SK-N-SH treated with all-trans-retinoic acid at 6 μM for 48 hours (cell line): ENCODE results near the gene FST.

Experiments
- ATAC-seq: fragments of 200-7000 bp; cut with Tn5 transposase; 3 replicates; pipeline ENCODE4 v1.9.1; 2020; ENCODE audit warnings: mild to moderate bottlenecking, moderate library complexity
- ARNTL ChIP-seq: fragments of 450-650 bp; formaldehyde crosslinking; IDR thresholded peaks from 2 replicates; pipeline ENCODE4 v1.5.0; 2020; ENCODE audit warnings: low read depth, mild to moderate bottlenecking, moderate library complexity, borderline replicate concordance
- BACH2 ChIP-seq: fragments of 250-450 bp; sonication (Bioruptor Pico); IDR thresholded peaks from 2 replicates; pipeline ENCODE4 v1.9.0; 2021; ENCODE audit warnings: mild to moderate bottlenecking, borderline replicate concordance
- GLIS3 ChIP-seq: fragments of 250-450 bp; sonication (Bioruptor Pico); IDR thresholded peaks from 2 replicates; pipeline ENCODE4 v1.5.0; 2020; ENCODE audit warnings: mild to moderate bottlenecking, moderate library complexity
- ISL1 ChIP-seq: fragments of 250-450 bp; sonication (Bioruptor Pico); IDR thresholded peaks from 2 replicates; pipeline ENCODE4 v2.1.2; 2022; ENCODE audit warnings: mild to moderate bottlenecking, moderate library complexity
- OSR1 ChIP-seq: fragments of 250-450 bp; sonication (Bioruptor Pico); IDR thresholded peaks from 2 replicates; pipeline ENCODE4 v1.8.0; 2022; ENCODE audit warnings: moderate library complexity, mild to moderate bottlenecking, inconsistent platforms
- RARB ChIP-seq: fragments of 250-450 bp; sonication (Bioruptor Pico); IDR thresholded peaks from 2 replicates; pipeline ENCODE4 v1.8.0; 2021; ENCODE audit warnings: mild to moderate bottlenecking, moderate library complexity
- SNAI2 ChIP-seq: fragments of 250-450 bp; sonication (Bioruptor Pico); IDR thresholded peaks from 2 replicates; pipeline ENCODE4 v1.5.0; 2020; ENCODE audit warnings: mild to moderate bottlenecking, moderate library complexity
- TCF4 ChIP-seq: fragments of 250-450 bp; sonication (Bioruptor Pico); IDR thresholded peaks from 2 replicates; pipeline ENCODE4 v1.8.0; 2021; ENCODE audit warnings: mild to moderate bottlenecking, moderate library complexity, borderline replicate concordance
- ZC3H10 ChIP-seq: fragments of 250-450 bp; sonication (Bioruptor Pico); IDR thresholded peaks from 2 replicates; pipeline ENCODE4 v1.5.1; 2021; ENCODE audit warnings: mild to moderate bottlenecking, moderate library complexity
- ZFP3 ChIP-seq: fragments of 250-450 bp; sonication (Bioruptor Pico); IDR thresholded peaks from 2 replicates; pipeline ENCODE4 v1.5.0; 2020; ENCODE audit warnings: mild to moderate bottlenecking, moderate library complexity
- ZFP30 ChIP-seq: fragments of 450-650 bp; formaldehyde crosslinking; IDR thresholded peaks from 2 replicates; pipeline ENCODE4 v1.5.0; 2022; ENCODE audit warnings: mild to moderate bottlenecking, moderate library complexity
- ZNF565 ChIP-seq: fragments of 450-650 bp; formaldehyde crosslinking; conservative IDR thresholded peaks from 2 replicates; pipeline ENCODE4 v1.5.0; 2020; ENCODE audit warnings: low read depth, mild to moderate bottlenecking, moderate library complexity
- ZNF70 ChIP-seq: fragments of 450-650 bp; formaldehyde crosslinking; IDR thresholded peaks from 2 replicates; pipeline ENCODE4 v1.5.0; 2020; ENCODE audit warnings: mild to moderate bottlenecking, moderate library complexity
- TF ChIP-seq, protein P1 (sequence below): fragments of 250-450 bp; sonication (Bioruptor Pico); IDR thresholded peaks from 2 replicates; pipeline ENCODE4 v1.5.1; 2021; ENCODE audit warnings: mild to moderate bottlenecking, moderate library complexity
- TF ChIP-seq, protein P2 (sequence below): fragments of 250-450 bp; sonication (Bioruptor Pico); IDR thresholded peaks from 2 replicates; pipeline ENCODE4 v1.5.1; 2020; ENCODE audit warnings: low read depth, mild to moderate bottlenecking, moderate library complexity
- TF ChIP-seq, protein P3 (sequence below): fragments of 250-450 bp; sonication (Bioruptor Pico); IDR thresholded peaks from 2 replicates; pipeline ENCODE4 v1.8.0; 2020; ENCODE audit warnings: mild to moderate bottlenecking, moderate library complexity, borderline replicate concordance
- TF ChIP-seq, protein P4 (sequence below): fragments of 250-450 bp; sonication (Bioruptor Pico); IDR thresholded peaks from 2 replicates; pipeline ENCODE4 v1.8.0; 2021; ENCODE audit warnings: low read depth, mild to moderate bottlenecking, moderate library complexity, borderline replicate concordance

FST gene

DNA sequence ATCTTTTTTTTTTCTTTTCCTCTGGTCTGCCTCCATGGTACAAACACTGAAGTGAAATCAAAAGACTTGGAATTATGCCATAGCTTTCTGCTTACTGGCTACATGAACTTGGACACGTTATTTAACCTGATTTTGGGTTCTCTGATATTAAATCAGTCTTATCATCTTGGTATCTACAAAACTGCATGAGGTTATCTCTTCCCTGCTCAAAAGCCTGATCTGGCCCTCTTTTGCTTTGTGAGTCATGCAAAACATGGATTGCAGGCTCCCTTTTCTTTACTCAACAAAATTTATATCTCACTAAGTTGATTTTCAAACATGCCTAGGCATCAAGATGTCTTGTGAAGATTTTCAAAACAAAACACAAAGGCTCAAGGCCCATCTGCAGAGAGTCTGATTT lies 45.9 kb upstream of the FST start:
- TF ChIP-seq ISL1 (CRISPR knock-in tag): peak; percentile 45
- TF ChIP-seq, protein P1, sequence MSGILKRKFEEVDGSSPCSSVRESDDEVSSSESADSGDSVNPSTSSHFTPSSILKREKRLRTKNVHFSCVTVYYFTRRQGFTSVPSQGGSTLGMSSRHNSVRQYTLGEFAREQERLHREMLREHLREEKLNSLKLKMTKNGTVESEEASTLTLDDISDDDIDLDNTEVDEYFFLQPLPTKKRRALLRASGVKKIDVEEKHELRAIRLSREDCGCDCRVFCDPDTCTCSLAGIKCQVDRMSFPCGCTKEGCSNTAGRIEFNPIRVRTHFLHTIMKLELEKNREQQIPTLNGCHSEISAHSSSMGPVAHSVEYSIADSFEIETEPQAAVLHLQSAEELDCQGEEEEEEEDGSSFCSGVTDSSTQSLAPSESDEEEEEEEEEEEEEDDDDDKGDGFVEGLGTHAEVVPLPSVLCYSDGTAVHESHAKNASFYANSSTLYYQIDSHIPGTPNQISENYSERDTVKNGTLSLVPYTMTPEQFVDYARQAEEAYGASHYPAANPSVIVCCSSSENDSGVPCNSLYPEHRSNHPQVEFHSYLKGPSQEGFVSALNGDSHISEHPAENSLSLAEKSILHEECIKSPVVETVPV (CRISPR knock-in tag): no peak
- TF ChIP-seq ARNTL (CRISPR knock-in tag): no peak
- TF ChIP-seq, protein P2, sequence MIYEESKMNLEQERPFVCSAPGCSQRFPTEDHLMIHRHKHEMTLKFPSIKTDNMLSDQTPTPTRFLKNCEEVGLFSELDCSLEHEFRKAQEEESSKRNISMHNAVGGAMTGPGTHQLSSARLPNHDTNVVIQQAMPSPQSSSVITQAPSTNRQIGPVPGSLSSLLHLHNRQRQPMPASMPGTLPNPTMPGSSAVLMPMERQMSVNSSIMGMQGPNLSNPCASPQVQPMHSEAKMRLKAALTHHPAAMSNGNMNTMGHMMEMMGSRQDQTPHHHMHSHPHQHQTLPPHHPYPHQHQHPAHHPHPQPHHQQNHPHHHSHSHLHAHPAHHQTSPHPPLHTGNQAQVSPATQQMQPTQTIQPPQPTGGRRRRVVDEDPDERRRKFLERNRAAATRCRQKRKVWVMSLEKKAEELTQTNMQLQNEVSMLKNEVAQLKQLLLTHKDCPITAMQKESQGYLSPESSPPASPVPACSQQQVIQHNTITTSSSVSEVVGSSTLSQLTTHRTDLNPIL (CRISPR knock-in tag): no peak
- TF ChIP-seq OSR1 (CRISPR knock-in tag): no peak
- TF ChIP-seq TCF4 (CRISPR knock-in tag): no peak
- ATAC-seq: no peak

DNA sequence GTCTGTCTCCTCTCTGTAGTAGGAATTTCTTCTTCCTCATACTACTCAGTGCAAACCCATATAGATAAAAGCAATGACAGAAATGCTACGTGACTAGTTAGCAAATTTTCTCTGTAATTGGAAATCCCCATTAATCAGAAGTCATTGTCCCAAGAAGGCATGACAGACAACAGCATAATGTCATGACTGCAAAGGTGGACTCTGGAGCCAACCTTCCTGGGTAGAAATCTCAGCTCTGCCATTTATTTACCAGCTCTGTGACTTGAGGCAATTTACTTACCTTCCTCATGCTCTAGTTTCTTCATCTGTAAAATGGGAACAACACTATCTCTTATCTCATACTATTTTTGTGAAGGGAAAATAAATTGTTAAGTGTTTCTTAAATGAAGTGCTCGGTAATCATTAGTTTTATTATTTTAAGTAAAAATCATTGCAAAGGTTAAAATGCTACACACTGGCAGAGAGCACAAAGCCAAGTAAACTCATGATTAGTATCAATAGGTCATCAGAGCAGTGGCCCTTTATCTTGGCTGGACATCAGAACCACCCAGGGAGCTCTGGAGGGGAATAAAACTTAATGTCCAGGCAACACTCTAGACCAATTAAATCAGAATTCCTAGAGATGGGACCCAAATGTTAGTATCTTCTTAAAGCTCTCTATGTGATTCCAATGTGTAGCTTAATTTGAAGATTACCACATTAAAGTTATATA lies 43.8 kb upstream of the FST start:
- no peak for TF ChIP-seq ZNF565 (CRISPR knock-in tag)
- ATAC-seq: no peak

DNA sequence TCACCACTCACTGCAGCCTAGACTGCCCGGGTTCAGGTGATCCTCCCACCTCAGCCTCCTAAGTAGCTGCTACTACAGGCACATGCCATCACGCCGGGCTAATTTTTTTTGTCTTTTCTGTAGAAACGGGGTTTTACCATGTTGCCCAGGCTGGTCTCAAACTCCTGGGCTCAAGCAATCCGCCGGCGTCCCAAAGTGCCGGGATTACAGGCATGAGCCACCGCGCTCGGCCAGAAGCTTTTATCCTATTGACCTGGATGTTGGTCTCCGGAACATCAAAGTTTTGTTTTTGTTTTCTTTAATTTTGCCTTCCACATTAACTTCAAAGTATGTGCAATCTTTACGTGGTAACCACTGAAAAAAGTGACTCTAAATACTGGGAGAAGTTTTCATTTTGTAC lies 42.4 kb upstream of the FST start:
- no peak for ATAC-seq
- no peak for TF ChIP-seq RARB (CRISPR knock-in tag)
- TF ChIP-seq BACH2: no peak
- no peak for TF ChIP-seq ZFP3

DNA sequence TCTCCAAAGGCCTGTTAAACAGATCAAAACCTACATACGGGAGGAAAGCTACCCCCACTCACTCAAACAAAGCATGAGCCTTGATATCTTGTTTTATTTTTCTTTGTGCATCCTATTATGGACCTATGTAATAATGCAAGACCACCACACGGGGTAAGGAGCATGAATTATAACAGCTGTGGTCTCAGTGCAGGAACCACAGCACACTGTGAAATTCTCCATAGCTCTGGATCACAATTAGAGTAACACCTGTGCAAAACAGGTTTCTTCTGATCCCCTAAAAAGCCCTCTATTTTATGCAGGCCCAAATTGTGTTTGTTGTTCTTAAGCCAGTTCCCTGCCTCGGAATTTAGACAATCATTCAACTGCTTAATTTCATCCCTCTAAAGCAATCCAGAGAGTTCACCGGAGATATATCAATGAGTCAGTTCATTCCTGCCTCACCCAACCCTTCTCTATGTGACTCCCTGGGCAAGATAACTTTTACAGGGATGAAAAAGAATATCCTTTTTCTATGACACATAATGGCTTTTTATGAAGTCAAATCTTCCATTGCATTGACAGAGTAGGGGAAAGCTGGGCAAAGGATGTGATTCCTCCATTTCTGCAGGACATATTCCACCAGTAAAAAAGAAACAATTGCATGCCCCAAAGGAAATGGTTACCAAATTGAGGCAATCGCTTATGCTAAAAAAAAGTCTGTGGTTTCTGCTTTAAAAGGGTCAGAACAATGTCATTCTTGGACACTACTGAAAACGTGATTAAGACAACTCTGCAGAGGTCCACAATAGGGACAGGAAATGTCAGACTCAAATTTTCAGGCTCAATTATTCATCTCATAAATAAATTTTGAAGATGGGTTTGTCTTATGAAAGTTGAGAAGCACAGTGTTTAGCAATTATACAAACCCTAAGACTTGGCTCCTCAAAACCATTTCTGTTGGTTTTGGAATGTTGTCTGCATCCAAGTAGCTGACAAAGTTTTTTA lies 41.6 kb upstream of the FST start:
- peak; percentile 89 for ATAC-seq

More for the DNA sequence above, 41.6 kb upstream of the FST start:
- TF ChIP-seq, protein P3, sequence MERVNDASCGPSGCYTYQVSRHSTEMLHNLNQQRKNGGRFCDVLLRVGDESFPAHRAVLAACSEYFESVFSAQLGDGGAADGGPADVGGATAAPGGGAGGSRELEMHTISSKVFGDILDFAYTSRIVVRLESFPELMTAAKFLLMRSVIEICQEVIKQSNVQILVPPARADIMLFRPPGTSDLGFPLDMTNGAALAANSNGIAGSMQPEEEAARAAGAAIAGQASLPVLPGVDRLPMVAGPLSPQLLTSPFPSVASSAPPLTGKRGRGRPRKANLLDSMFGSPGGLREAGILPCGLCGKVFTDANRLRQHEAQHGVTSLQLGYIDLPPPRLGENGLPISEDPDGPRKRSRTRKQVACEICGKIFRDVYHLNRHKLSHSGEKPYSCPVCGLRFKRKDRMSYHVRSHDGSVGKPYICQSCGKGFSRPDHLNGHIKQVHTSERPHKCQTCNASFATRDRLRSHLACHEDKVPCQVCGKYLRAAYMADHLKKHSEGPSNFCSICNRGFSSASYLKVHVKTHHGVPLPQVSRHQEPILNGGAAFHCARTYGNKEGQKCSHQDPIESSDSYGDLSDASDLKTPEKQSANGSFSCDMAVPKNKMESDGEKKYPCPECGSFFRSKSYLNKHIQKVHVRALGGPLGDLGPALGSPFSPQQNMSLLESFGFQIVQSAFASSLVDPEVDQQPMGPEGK: no peak
- TF ChIP-seq, protein P4, sequence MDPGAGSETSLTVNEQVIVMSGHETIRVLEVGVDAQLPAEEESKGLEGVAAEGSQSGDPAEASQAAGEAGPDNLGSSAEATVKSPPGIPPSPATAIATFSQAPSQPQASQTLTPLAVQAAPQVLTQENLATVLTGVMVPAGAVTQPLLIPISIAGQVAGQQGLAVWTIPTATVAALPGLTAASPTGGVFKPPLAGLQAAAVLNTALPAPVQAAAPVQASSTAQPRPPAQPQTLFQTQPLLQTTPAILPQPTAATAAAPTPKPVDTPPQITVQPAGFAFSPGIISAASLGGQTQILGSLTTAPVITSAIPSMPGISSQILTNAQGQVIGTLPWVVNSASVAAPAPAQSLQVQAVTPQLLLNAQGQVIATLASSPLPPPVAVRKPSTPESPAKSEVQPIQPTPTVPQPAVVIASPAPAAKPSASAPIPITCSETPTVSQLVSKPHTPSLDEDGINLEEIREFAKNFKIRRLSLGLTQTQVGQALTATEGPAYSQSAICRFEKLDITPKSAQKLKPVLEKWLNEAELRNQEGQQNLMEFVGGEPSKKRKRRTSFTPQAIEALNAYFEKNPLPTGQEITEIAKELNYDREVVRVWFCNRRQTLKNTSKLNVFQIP (CRISPR knock-in tag): no peak
- TF ChIP-seq ZNF70 (CRISPR knock-in tag) (no peak), SNAI2 (CRISPR knock-in tag) (no peak), ZNF565 (CRISPR knock-in tag) (no peak), GLIS3 (CRISPR knock-in tag) (no peak), ZC3H10 (no peak), ZFP30 (CRISPR knock-in tag) (no peak), ARNTL (CRISPR knock-in tag) (no peak), RARB (CRISPR knock-in tag) (no peak)
- TF ChIP-seq, protein P2 (CRISPR knock-in tag): no peak
